Activated B cell treated with CpG ODN at 0.5 μM for 24 hours (primary cell): Measurements from ENCODE around the gene SIX3. TPM values are rescaled to one million over a fixed set of nuclear protein-coding genes. Genes with fewer than 3 reads are reported as not detected.

ENCODE experiments used
- ATAC-seq: fragments of 200-7000 bp; cut with Tn5 transposase; one replicate; pipeline ENCODE4 v1.10.0; 2021; ENCODE audit warnings: low read depth, mild to moderate bottlenecking, moderate library complexity
- CTCF ChIA-PET: fragments of 350-600 bp; sonication (Branson Sonifier 250); formaldehyde crosslinking; loops from one replicate; lab custom pipeline; 2021; ENCODE audit warnings: antibody characterized with exemption; lab: Charles Lee
- POLR2A ChIA-PET: fragments of 350-600 bp; sonication (Branson Sonifier 250); formaldehyde crosslinking; loops from one replicate; lab custom pipeline; 2021; ENCODE audit warnings: antibody characterized with exemption; lab: Charles Lee
- DNase-seq: peaks from one replicate; pipeline ENCODE4 v3.0.0; 2022
- H3K27ac Mint-ChIP-seq: one replicate; pipeline ENCODE4 v1.8.0; 2020; ENCODE audit warnings: mixed read lengths
- H3K27me3 Mint-ChIP-seq: one replicate; pipeline ENCODE4 v1.8.0; 2021; ENCODE audit warnings: mixed read lengths
- H3K36me3 Mint-ChIP-seq: one replicate; pipeline ENCODE4 v1.8.0; 2021; ENCODE audit warnings: low read depth, mixed read lengths
- H3K4me1 Mint-ChIP-seq: one replicate; pipeline ENCODE4 v1.8.0; 2021; ENCODE audit warnings: mixed read lengths
- H3K4me3 Mint-ChIP-seq: one replicate; pipeline ENCODE4 v1.8.0; 2020; ENCODE audit warnings: mild to moderate bottlenecking, mixed read lengths
- H3K9me3 Mint-ChIP-seq: one replicate; pipeline ENCODE4 v1.8.0; 2020; ENCODE audit warnings: mixed read lengths
- CTCF ChIP-seq: fragments of 200-600 bp; IDR thresholded peaks from one replicate; pipeline ENCODE4 v1.8.0; 2022; ENCODE audit warnings: antibody characterized with exemption, mild to moderate bottlenecking
- intact Hi-C: fragments of 100-400 bp; cut with micrococcal nuclease; formaldehyde crosslinking; loops from one replicate; pipeline ENCODE4 v1.15.1; 2024
- total RNA-seq: library from RNA; stranded (reverse); gene quantifications from 2 replicates; pipeline ENCODE4 v1.2.3, GENCODE V29; 2022

The SIX3 gene
- total RNA-seq, 1 donor from 2014 or later = not detected

- Mint-ChIP-seq H3K9me3 (no peaks in the 10 kb centered on the region), H3K27me3 (peaks cover 67% of the 10 kb centered on the region), H3K4me3 (peak overlapping the region; percentile 63), H3K27ac (no peak overlapping the region), H3K36me3 (no peaks in the 10 kb centered on the region), H3K4me1 (peaks cover 38% of the 10 kb centered on the region)
- ChIA-PET POLR2A (interaction anchor here (1.0 kb wide), 1 partner anchor 476 kb away, joined by 3 read pairs; no protein-coding TSS in a partner anchor), CTCF (interaction anchor here (0.9 to 6.9 kb wide), 23 partner anchors 13 to 1078 kb away, joined by 3 to 141 read pairs (median 5); no protein-coding TSS in a partner anchor)
- TF ChIP-seq CTCF = peak; percentile 79
- peak; percentile 79 for DNase-seq
- intact Hi-C loops = loop anchor here (1.0 to 2.0 kb wide), 6 partner anchors 395 to 1077 kb away; no protein-coding TSS in a partner anchor
- ATAC-seq = peak; percentile 86
Observed at GRCh38 chr2:44955593-44956392, 14.3 kb downstream of the SIX3 start.

GRCh38 chr2:44956843-44957242, 15.3 kb downstream of the SIX3 start:
- POLR2A ChIA-PET = no interaction called here
- no peak for ATAC-seq
- intact Hi-C loops = no loop called here

GRCh38 chr2:44957656-44958327, 16.3 kb downstream of the SIX3 start:
- Mint-ChIP-seq H3K27me3 (peaks cover 65% of the 10 kb centered on the region), H3K36me3 (no peaks in the 10 kb centered on the region), H3K4me3 (no peak overlapping the region), H3K4me1 (peaks cover 26% of the 10 kb centered on the region), H3K9me3 (no peaks in the 10 kb centered on the region), H3K27ac (no peak overlapping the region)
- CTCF ChIA-PET = interaction anchor here (1.3 to 6.9 kb wide), 5 partner anchors 398 to 714 kb away, joined by 3 to 141 read pairs (median 79); no protein-coding TSS in a partner anchor
- POLR2A ChIA-PET = no interaction called here
- no peak for DNase-seq
- no peak for TF ChIP-seq CTCF
- ATAC-seq = no peak
- intact Hi-C loops = no loop called here

More at GRCh38 chr2:44956843-44957242, 15.3 kb downstream of the SIX3 start:
- Mint-ChIP-seq H3K4me3 (no peak overlapping the region), H3K27ac (no peak overlapping the region), H3K4me1 (peaks cover 33% of the 10 kb centered on the region), H3K27me3 (peaks cover 62% of the 10 kb centered on the region), H3K9me3 (no peaks in the 10 kb centered on the region), H3K36me3 (no peaks in the 10 kb centered on the region)
- DNase-seq = no peak
- TF ChIP-seq CTCF = no peak
- CTCF ChIA-PET = interaction anchor here (0.9 to 6.9 kb wide), 9 partner anchors 59 to 913 kb away, joined by 3 to 141 read pairs (median 28); no protein-coding TSS in a partner anchor

- intact Hi-C loops = no loop called here
- ATAC-seq = no peak
- H3K27me3 Mint-ChIP-seq = peaks cover 56% of the 10 kb centered on the region
- H3K9me3 Mint-ChIP-seq = no peaks in the 10 kb centered on the region
- no peaks in the 10 kb centered on the region for H3K36me3 Mint-ChIP-seq
- ChIA-PET CTCF (interaction anchor here (6.9 kb wide), 1 partner anchor 479 kb away, joined by 139 read pairs; no protein-coding TSS in a partner anchor), POLR2A (no interaction called here)
- no peak for DNase-seq
- H3K4me3 Mint-ChIP-seq = no peak overlapping the region
- no peak overlapping the region for H3K27ac Mint-ChIP-seq
- peaks cover 9% of the 10 kb centered on the region for H3K4me1 Mint-ChIP-seq
- TF ChIP-seq CTCF = no peak
Observed at GRCh38 chr2:44959855-44960254, 18.4 kb downstream of the SIX3 start.

GRCh38 chr2:44960871-44961270, 19.4 kb downstream of the SIX3 start:
- H3K4me1 Mint-ChIP-seq = peaks cover 2% of the 10 kb centered on the region
- TF ChIP-seq CTCF = no peak
- peaks cover 59% of the 10 kb centered on the region for H3K27me3 Mint-ChIP-seq
- no peaks in the 10 kb centered on the region for H3K36me3 Mint-ChIP-seq
- no peak for ATAC-seq
- intact Hi-C loops = no loop called here
- no peak for DNase-seq
- no peak overlapping the region for H3K27ac Mint-ChIP-seq
- ChIA-PET POLR2A (no interaction called here), CTCF (no interaction called here)
- no peak overlapping the region for H3K4me3 Mint-ChIP-seq
- H3K9me3 Mint-ChIP-seq = no peaks in the 10 kb centered on the region
